Suprapubic skin (tissue), 3 donors: ENCODE results near the gene GRIN2D.

Experiments
- CTCF ChIP-seq, 2 donors: fragments of 200-600 bp in 1 of 2; fragments of 450-650 bp in 1 of 2; sonication (generic) in 1 of 2; IDR thresholded peaks; one replicate each; pipeline ENCODE4 v1.5.1; 2016 to 2019; ENCODE audit warnings: antibody characterized with exemption in 2 of 2, mild to moderate bottlenecking in 1 of 2, moderate library complexity in 1 of 2
- POLR2A ChIP-seq, 2 donors: fragments of 450-650 bp; IDR thresholded peaks; one replicate each; pipeline ENCODE4 v1.6.1; 2017; ENCODE audit warnings: antibody characterized with exemption in 2 of 2, mild to moderate bottlenecking in 2 of 2, moderate library complexity in 2 of 2

- no peak for TF ChIP-seq CTCF (IDR thresholded peaks at IDR 0.05)
- TF ChIP-seq POLR2A (IDR thresholded peaks at IDR 0.05): no peak
Observed at GRCh38 chr19:48395170-48395455, 1.6 kb downstream of the GRIN2D start.
